IMR-90 (cell line): ENCODE measurements around the gene TCF4. TPM values are rescaled to one million over a fixed set of nuclear protein-coding genes. Genes with fewer than 3 reads are reported as not detected.

Experiments used
- ATAC-seq: fragments of 200-7000 bp; cut with Tn5 transposase; 2 replicates; pipeline ENCODE4 v1.9.1; 2020; ENCODE audit warnings: low read depth, mild to moderate bottlenecking, moderate library complexity
- BruUV-seq: library from RNA; stranded (reverse); fragments of 400-500 nt; replicated peaks from 2 replicates; lab custom pipeline; 2021; lab: Mats Ljungman, UMichigan
- CTCF ChIA-PET: fragments of 300-600 bp; formaldehyde crosslinking; extraction: SDS; loops from one replicate; lab custom pipeline; 2021; ENCODE audit warnings: antibody characterized with exemption; lab: Yijun Ruan, JAX
- POLR2A ChIA-PET: fragments of 300-600 bp; sonication (Branson Sonifier 250); formaldehyde crosslinking; loops from one replicate; lab custom pipeline; 2022; ENCODE audit warnings: antibody characterized with exemption; ENCODE audit not compliant: unreplicated experiment; lab: Charles Lee
- DNase-seq: peaks from one replicate; pipeline ENCODE4 v3.0.0; 2013
- H2AFZ ChIP-seq: replicated peaks from 2 replicates; pipeline ENCODE3; 2013; ENCODE audit warnings: low read length, mild to moderate bottlenecking; ENCODE audit not compliant: poor library complexity
- H2AK5ac ChIP-seq: 2 replicates; pipeline ENCODE4 v1.6.1; 2013; ENCODE audit warnings: low read depth, low read length, inconsistent platforms
- H2AK9ac ChIP-seq: replicated peaks from 2 replicates; pipeline ENCODE3; 2013; ENCODE audit warnings: mild to moderate bottlenecking, low read depth, low read length, moderate library complexity; ENCODE audit not compliant: poor library complexity
- H2BK120ac ChIP-seq: 2 replicates; pipeline ENCODE4 v1.6.1; 2013; ENCODE audit warnings: low read depth, low read length, inconsistent platforms
- H2BK15ac ChIP-seq: 3 replicates; pipeline ENCODE4 v1.6.1; 2013; ENCODE audit warnings: low read depth, low read length, inconsistent platforms
- H2BK20ac ChIP-seq: 2 replicates; pipeline ENCODE4 v1.6.1; 2013; ENCODE audit warnings: low read depth, mild to moderate bottlenecking, inconsistent platforms, low read length, moderate library complexity
- H2BK5ac ChIP-seq: 2 replicates; pipeline ENCODE4 v1.6.1; 2013; ENCODE audit warnings: mild to moderate bottlenecking, low read depth, low read length, inconsistent platforms; ENCODE audit not compliant: poor library complexity, severe bottlenecking
- H3K14ac ChIP-seq: replicated peaks from 2 replicates; pipeline ENCODE4 v1.6.1; 2013; ENCODE audit warnings: low read depth, low read length, inconsistent platforms
- H3K18ac ChIP-seq: 2 replicates; pipeline ENCODE4 v1.6.1; 2013; ENCODE audit warnings: low read depth, low read length, control low read depth
- H3K23ac ChIP-seq: 2 replicates; pipeline ENCODE4 v1.6.1; 2013; ENCODE audit warnings: low read depth, low read length, inconsistent platforms
- H3K27ac ChIP-seq: 2 replicates; pipeline ENCODE4 v1.5.1; 2013; ENCODE audit warnings: mild to moderate bottlenecking, control low read depth, low read length; ENCODE audit not compliant: insufficient read depth
- H3K27me3 ChIP-seq: 2 replicates; pipeline ENCODE4 v1.6.1; 2013; ENCODE audit warnings: low read length; ENCODE audit not compliant: control insufficient read depth, insufficient read depth
- H3K36me3 ChIP-seq: 2 replicates; pipeline ENCODE4 v1.6.1; 2013; ENCODE audit warnings: low read length, mixed read lengths; ENCODE audit not compliant: control insufficient read depth, insufficient read depth
- H3K4ac ChIP-seq: 2 replicates; pipeline ENCODE4 v1.6.1; 2013; ENCODE audit warnings: low read depth, low read length, inconsistent platforms
- H3K4me1 ChIP-seq: 2 replicates; pipeline ENCODE4 v1.6.1; 2013; ENCODE audit warnings: low read length, mixed read lengths; ENCODE audit not compliant: control insufficient read depth, insufficient read depth
- H3K4me2 ChIP-seq: 2 replicates; pipeline ENCODE4 v1.6.1; 2013; ENCODE audit warnings: low read depth, mild to moderate bottlenecking, control low read depth, low read length, moderate library complexity
- H3K4me3 ChIP-seq: 2 replicates; pipeline ENCODE4 v1.5.1; 2013; ENCODE audit warnings: low read depth, mild to moderate bottlenecking, control low read depth, low read length, moderate library complexity; ENCODE audit not compliant: insufficient read depth
- H3K56ac ChIP-seq: 2 replicates; pipeline ENCODE4 v1.6.1; 2013; ENCODE audit warnings: low read length, inconsistent platforms; ENCODE audit not compliant: insufficient read depth; ENCODE audit errors: extremely low read depth
- H3K79me1 ChIP-seq, 2 experiments: 2 replicates each; pipeline ENCODE4 v1.6.1; 2013; ENCODE audit warnings: low read length in 2 of 2, inconsistent platforms in 1 of 2, low read depth in 1 of 2
- H3K9ac ChIP-seq: 2 replicates; pipeline ENCODE4 v1.6.1; 2013; ENCODE audit warnings: low read depth, low read length, control low read depth
- H3K9me1 ChIP-seq: 2 replicates; pipeline ENCODE4 v1.6.1; 2013; ENCODE audit warnings: low read length, inconsistent platforms; ENCODE audit not compliant: insufficient read depth
- H3K9me3 ChIP-seq: 2 replicates; pipeline ENCODE4 v1.6.1; 2013; ENCODE audit warnings: low read length; ENCODE audit not compliant: control insufficient read depth, insufficient read depth
- H4K20me1 ChIP-seq: 2 replicates; pipeline ENCODE4 v1.6.1; 2013; ENCODE audit warnings: low read length, inconsistent platforms; ENCODE audit not compliant: insufficient read depth
- H4K5ac ChIP-seq: 2 replicates; pipeline ENCODE4 v1.6.1; 2013; ENCODE audit warnings: mild to moderate bottlenecking, low read depth, low read length, control low read depth
- H4K8ac ChIP-seq, 2 experiments: 2 replicates each; pipeline ENCODE4 v1.6.1; 2013; ENCODE audit warnings: low read depth in 2 of 2, low read length in 2 of 2, control low read depth in 1 of 2, inconsistent platforms in 1 of 2
- H4K91ac ChIP-seq: 2 replicates; pipeline ENCODE4 v1.6.1; 2013; ENCODE audit warnings: low read depth, low read length, inconsistent platforms; ENCODE audit not compliant: insufficient read depth
- CEBPB ChIP-seq: IDR thresholded peaks from 2 replicates; pipeline ENCODE4 v1.6.1; 2012; ENCODE audit warnings: low read depth, low read length, improper control_type of control experiment
- CTCF ChIP-seq: conservative IDR thresholded peaks from 2 replicates; pipeline ENCODE4 v1.5.1; 2012; ENCODE audit warnings: mild to moderate bottlenecking, low read depth, low read length, improper control_type of control experiment
- POLR2A ChIP-seq: IDR thresholded peaks from 2 replicates; pipeline ENCODE4 v1.6.1; 2012; ENCODE audit warnings: mild to moderate bottlenecking, low read depth, low read length
- RAD21 ChIP-seq: IDR thresholded peaks from 2 replicates; pipeline ENCODE4 v1.6.1; 2012; ENCODE audit warnings: low read length, improper control_type of control experiment
- WGBS, 2 experiments: methylation state at CpG; one replicate each; pipeline versions ENCODE4 v1.1.5 to v1.1.7; 2013; ENCODE audit warnings: missing lambda C conversion rate in 2 of 2; ENCODE audit not compliant: insufficient read length in 1 of 2; ENCODE audit errors: extremely low coverage in 2 of 2; 5-methylcytosine and 5-hydroxymethylcytosine counted together
- dilution Hi-C: fragments of 300-500 bp; cut with HindIII; formaldehyde crosslinking; loops from one replicate; pipeline ENCODE4 v1.14.3; 2018; ENCODE audit warnings: low sequenced_read_pairs; ENCODE audit not compliant: unreplicated experiment
- in situ Hi-C: fragments of 300-500 bp; cut with MboI; formaldehyde crosslinking; loops from 3 replicates; pipeline ENCODE4 v1.14.3; 2019; ENCODE audit warnings: low sequenced_read_pairs, inconsistent platforms, mixed read lengths
- intact Hi-C: fragments of 100-400 bp; cut with micrococcal nuclease; formaldehyde crosslinking; loops from 2 replicates; pipeline ENCODE4 v1.10.0; 2022
- polyA plus RNA-seq, 3 experiments: library from polyadenylated mRNA; depleted of rRNA; stranded (reverse); fragments of >200 nt; gene quantifications; 2 replicates each; pipeline ENCODE4 v1.2.3, GENCODE V29; 2012; ENCODE audit warnings: low replicate concordance in 1 of 3
- total RNA-seq: library from RNA; depleted of rRNA; stranded (reverse); fragments of >200 nt; gene quantifications from 2 replicates; pipeline ENCODE4 v1.2.3, GENCODE V29; 2012

Gene TCF4
- total and polyA plus RNA-seq, 2 of the 4 experiments (the other 2 are of a cell fraction): 30.0 to 87.1 TPM

DNA sequence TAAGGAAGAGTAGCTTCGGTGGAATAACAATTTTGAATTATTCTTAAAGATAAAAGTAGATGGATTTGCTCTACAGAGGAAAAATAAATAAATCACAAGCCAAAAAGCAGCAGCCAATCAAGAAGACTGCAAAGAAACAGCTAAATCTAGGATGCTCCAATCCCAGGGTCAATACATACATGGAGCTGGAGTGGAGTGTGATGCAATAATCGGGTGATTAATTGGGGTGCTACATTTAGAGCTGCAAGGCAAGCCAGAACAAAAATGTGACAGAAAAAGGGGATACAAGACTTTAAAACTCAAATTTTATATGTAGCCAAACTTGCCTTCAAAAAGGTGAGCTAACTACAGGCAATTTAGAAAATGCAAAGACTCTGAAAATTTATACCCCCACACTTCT, 215.8 kb downstream of the TCF4 start:
- Histone ChIP-seq H4K91ac (no peak overlapping the region), H2BK20ac (no peak overlapping the region), H4K20me1 (peaks cover 8% of the 10 kb centered on the region; the same call in 1 of the 2 replicates), H3K9me3 (peaks cover 2% of the 10 kb centered on the region; the same call in 1 of the 2 replicates), H4K8ac (0 out of 4 replicates have a peak overlapping the region, but pooled peaks of 1 of the 2 experiments have one; percentile 25), H3K9me1 (peaks cover 4% of the 10 kb centered on the region), H2BK120ac (no peak overlapping the region), H3K14ac (no peak overlapping the region), H3K4me1 (no peaks in the 10 kb centered on the region; the same call in 1 of the 2 replicates), H3K4me2 (no peak overlapping the region), H3K23ac (no peak overlapping the region), H3K27me3 (no peaks in the 10 kb centered on the region), H2AK5ac (no peak overlapping the region), H2AFZ (no peak overlapping the region), H2BK5ac (no peak overlapping the region), H3K4me3 (no peak overlapping the region), H3K27ac (no peak overlapping the region), H3K4ac (no peak overlapping the region), H3K56ac (no peak overlapping the region), H4K5ac (no peak overlapping the region), H3K79me1 (peaks cover 43 to 60% of the 10 kb centered on the region in 2 experiments), H3K18ac (no peak overlapping the region), H2BK15ac (no peak overlapping the region), H3K9ac (no peak overlapping the region), H2AK9ac (no peak overlapping the region), H3K36me3 (no peaks in the 10 kb centered on the region; the same call in 1 of the 2 replicates)
- intact Hi-C loops (no loop called here), dilution Hi-C loops (no loop called here), in situ Hi-C loops (no loop called here)
- POLR2A ChIA-PET: no interaction called here
- CTCF ChIA-PET: interaction anchor here (0.6 to 1.2 kb wide), 2 partner anchors 12 to 1247 kb away, joined by 3 read pairs; no protein-coding TSS in a partner anchor
- ATAC-seq: no peak
- WGBS, 2 experiments: no CpG with 5 or more reads among the region's 2 CpGs
- DNase-seq: no peak
- TF ChIP-seq RAD21 (no peak), CTCF (no peak), CEBPB (peak; percentile 76), POLR2A (no peak)
- BruUV-seq: no TSS peak
